Measurements from ENCODE around the gene RMDN3.
A peak's percentile ranks its signal among the peaks of the same experiment; 100 is the strongest.

The RMDN3 gene

DNA sequence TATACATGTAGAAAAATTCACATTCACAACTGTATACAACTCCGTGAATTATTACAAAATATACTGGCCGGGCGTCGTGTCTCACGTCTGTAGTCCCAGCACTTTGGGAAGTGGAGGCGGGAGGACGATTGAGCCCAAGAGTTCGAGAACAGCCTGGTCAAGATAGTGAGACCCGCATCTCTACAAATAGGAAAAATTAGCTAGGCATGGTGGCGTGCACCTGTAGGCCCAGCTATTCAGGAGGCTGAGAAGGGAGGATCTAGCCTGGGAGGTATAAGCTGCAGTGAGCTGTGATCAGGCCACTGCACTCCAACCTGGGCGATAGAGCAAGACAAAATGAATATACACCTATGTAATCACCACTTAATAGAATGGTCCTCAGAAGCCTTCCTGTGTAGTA, 58.8 kb downstream of the RMDN3 start:
- no peak for DNase-seq (ENCODE audit: extremely low read depth in 1 of 2, low read depth in 1 of 2)

DNA sequence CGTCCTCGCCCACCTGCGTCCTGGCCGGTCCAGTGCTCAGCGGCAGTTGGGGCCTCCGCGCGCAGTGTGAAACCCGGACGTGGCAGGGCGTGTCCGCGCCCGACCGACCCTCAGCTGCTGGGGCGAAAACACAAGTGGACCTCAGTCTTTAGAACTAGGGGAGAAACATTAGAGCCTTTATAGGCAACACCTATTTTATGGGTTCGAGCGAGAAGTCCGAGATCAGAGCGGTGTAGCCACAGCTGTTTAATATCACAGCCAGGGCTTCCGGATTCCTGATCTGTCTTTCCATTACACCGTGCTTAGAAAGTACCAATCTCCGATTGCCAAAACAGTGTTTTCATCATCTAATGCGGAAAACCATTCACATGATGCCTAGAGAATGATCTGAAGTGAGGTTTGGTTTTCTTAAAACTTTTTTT, 59.6 kb downstream of the RMDN3 start:
- DNase-seq (ENCODE audit: extremely low read depth in 1 of 2, low read depth in 1 of 2): no peak

DNA sequence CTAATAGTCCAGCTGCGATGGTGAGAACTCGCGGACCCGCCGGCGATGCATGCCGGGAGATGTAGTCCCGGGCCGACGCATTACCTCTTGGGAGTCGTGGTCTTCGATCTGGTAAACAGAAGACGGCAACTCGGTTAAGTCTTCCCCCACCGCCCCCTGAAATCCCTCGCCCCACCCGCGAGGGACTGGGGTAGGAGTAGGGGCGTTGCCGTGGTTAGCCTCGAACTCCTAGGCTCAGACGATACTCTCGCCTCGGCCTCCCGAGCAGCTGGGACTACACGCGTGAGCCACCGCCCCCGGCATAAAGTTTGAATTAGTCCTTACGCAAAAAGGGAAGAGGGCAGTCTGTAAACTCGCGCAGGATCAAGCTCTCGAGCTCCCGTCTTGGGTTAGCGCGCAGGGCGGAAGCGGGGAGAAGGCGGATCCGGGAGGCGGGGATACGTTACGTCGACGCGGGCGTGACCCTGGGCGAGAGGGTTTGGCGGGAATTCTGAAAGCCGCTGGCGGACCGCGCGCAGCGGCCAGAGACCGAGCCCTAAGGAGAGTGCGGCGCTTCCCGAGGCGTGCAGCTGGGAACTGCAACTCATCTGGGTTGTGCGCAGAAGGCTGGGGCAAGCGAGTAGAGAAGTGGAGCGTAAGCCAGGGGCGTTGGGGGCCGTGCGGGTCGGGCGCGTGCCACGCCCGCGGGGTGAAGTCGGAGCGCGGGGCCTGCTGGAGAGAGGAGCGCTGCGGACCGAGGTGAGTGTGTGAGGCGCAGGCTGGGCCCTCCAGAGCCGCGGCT, 60.2 kb downstream of the RMDN3 start, which contains the start of gene RAD51:
Gene RAD51, plus strand, starts transcription at position 487 of the 781 bp plus-strand sequence. CDS start 3,585 bp downstream, outside the sequence.
- DNase-seq (ENCODE audit: extremely low read depth in 1 of 2, low read depth in 1 of 2): peak; percentile 78 to 83

DNA sequence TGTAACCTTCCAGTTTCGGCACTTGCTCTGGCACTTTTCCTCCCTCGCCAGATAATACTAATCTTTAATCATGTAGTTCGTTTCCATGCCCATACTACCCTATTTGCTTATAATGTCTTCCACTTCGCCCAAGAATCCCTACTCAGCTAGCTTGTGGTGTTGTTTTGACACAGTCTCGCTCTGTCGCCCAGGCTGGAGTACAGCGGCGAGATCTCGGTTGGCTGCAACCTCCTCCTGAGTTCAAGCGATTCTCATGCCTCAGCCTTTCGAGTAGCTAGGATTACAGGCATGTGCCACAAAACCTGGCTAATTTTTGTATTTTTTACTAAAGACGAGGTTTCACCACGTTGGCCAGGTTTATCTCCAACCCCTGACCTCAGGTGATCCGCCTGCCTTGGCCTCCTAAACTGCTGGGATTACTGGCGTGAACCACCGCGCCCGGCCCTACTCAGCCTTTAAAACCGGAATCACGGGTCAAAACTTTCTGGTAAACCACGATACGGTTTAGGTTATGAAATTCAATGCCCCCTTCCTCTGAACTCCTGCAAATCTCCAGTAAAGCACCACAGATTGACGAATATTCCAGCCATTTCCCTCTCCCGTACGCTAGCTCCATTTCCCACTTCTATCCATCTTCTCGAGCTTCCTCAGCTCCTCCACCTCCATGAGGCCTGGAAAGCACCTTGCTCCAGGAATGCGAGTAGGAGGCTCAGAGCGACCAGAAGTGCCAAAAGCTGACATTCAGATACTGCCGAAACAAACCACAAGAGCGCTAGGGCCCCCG, 61.0 kb downstream of the RMDN3 start:
- no peak for DNase-seq (ENCODE audit: extremely low read depth in 1 of 2, low read depth in 1 of 2)

DNA sequence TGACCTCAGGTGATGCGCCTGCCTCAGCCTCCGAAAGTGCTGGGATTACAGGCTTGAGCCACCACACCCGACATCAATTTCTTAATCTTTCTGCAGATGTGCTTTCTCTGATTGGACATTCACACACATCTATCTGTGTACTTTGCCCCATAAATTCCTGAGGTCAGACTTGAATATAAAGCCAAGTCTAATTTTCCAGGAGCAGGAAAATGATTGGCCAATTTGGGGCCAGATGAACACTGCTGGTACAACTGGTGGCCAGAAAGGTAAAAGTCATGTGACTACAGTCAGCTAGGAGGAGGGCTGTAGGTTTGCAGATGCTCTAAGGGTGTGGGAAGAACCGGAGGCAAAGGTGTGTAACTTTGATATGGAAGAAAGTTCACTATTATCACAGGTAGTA, 63.3 kb downstream of the RMDN3 start:
- no peak for DNase-seq (ENCODE audit: extremely low read depth in 1 of 2, low read depth in 1 of 2)

DNA sequence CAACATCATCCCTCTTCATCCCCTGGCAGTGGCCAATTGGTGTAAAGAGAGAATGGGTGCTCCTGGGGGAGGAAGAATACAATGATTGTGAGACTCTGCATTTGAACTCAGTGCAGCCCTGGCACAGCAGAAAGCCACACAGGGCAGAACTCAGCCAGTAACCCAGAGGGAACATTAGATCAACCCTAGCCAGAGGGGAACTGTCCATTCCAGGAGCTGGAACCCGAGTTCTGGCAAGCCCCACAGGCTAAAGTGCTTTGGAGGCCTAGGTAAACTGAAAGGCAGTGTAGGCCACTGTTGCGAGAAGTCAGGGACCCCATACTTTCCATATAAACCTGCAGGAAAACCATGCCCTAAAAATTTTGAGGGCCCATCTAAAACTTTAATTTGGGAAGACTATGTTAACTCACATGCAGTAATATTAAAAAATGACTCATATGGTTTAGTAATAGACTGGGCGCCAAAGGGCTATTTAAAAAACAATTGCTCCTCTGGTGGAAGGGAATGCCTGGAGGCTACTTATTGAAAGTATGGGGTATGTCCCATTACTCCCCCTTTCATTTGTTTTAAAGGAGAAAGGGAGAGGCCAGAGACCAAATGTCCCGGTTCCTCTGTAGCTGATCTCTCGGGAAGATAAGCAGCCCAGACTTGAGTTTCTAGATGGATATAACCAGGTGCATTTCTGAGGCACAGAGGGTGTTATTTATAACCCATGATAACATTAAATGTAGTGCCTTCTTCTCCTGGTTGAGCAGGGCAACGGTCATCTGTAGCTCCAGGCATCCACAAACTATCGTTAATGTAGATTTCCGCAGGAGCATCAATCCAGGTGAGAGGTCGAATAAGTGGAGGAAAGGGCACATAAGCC, 65.9 kb downstream of the RMDN3 start:
- no peak for DNase-seq (ENCODE audit: extremely low read depth in 1 of 2, low read depth in 1 of 2)
